Hypothalamus (tissue), 51 donors: ENCODE results near the gene TRIL.

Experiments used
- DNase-seq, 51 donors: peaks; one replicate each; lab custom pipeline; 2025; lab: John Stamatoyannopoulos, UW

The TRIL gene

DNA sequence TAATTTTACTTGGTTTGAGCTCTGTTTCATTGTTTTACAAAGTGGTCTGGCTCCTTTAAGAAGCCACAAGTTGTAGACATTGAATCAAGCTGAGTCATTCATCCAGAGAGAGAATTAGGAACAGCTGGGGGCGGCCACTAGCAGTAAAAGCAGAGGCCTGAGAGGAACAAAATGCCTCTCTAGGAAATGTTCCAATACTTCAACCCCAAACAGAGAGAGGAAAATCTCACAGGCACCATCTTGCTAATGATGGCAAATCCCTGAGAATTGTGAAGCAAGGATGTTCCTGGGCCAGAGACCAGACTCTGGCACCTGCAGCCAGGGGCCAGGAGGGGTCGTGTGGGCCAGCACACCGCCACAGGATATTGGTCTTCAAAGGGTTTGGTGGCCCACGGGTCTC, 26.5 kb upstream of the TRIL start:
- peak in 19 of 51 donors; percentile 4 to 55 (median 28) for DNase-seq

DNA sequence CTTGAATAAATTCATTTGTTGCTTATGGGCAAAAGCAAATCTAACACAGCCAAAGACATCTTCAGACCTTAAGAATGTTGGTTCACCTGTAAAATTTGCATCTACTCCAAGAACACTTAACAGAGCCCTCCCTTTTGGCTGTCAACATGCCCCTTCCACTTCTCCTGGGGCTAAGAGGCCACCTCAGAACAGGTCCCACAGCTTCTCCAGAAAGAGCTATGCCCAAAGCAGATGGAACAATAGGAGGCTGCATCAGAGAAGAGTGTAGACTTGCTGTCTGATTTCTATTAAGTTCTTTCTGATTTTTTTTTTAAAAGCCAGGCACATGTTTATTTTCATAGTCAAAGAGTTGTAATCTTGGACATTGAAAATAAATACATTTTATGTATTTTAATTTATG, 26.1 kb upstream of the TRIL start:
- no peak for DNase-seq

DNA sequence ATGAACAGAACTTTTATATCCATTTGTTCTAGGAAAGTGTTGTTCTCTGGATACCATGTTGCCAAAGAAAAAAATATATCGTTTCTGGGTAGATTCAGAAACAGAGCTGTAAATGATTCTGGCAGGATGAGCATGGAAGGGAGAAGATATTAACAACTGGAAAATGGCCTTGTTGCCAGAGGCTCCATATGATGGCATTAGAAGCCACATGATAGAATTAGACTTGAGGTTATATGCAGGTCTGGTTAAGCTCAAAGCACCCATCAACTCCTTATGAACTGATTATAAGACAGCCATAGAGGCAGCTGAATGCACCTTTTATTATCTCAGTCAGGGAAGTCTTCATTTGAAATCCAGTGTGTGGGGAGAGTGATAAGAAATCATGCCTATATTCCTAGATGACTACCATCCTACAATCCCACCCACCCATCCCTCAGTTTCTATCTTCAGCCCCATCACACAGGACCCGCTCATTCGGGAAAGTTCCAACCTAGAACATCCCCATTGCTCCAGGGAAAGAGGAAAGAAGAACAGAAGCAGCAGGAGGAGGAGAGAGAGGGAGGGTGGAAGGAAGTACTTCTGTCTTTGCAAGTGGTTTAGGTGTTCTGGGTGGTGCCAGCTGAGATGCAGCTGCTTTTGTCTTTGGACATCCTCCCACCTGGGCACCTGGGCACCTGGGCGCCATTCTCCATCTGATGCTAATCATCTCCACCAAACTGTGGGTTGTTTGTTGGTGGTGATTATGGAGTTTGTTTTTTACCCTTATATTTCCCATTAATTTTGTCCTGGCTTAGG, 25.5 kb upstream of the TRIL start:
- DNase-seq = no peak

DNA sequence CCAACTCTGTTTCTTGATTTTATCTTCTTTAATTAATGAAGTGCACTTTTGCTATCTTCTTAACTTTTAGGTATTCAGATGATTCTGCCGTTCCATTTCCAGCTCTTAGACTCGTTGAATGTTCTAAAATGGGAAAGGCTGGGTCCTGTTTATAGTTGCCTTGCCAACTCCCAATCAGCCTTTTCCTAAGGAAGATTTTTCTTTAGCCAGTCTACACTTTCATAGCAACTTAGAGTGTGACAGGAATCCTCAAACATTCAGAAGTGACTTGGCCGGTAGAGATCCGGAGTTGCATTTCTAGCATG, 23.0 kb upstream of the TRIL start:
- DNase-seq = peak in 5 of 51 donors; percentile 4 to 69 (median 35)

DNA sequence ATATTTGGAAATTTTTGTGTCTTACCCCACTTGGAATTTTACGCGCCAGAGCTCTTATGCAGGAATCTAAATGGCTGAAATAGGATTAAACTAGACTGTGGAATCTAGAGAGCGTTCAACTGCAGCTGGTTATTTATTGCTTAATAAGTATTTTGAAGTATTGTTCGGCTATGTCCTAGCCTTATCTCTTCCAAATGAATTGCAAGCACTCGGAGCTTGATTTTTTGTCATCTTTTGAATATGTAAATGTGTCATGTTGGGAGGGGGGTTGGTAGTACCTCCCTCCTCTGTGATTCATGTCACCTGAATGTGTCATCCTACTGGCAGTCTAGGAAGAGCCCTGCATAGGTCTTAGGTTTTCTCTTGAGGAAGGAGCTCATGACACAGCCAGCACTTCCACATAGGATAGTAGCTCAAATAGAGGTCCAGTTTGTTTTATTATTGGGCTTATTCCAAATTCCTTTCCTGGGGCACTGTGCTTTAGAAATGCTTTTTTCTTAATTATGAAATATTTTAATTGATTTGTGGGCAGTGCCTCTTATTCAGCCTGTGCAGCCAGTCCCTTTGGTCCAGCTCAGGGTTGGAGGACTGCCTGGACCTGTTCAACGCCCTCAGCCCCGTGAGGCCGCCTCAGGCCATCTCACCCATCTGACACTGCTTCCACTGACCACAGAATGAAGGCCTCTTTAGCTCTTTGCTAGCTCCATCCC, 22.5 kb upstream of the TRIL start:
- peak in 24 of 51 donors; percentile 4 to 69 (median 30) for DNase-seq

DNA sequence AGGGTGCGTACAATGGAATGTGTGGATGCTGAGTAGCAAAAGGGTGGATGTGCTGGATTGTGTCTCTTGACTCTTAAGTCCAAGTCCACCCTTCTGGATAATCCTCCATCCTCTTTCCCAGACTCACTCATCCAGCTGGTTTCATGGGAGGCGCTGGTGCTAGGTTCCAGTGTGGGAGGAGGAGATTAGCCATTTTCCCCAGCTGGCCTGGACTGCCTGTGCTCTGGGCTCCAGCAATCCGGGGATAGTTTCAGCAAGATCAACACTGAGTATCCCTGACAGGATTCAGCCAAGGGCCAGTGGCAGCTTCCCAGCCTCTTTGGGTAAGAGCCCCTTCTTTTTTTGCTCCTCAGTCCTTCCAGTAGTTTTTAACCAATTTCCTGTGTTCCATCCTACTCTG, 21.6 kb upstream of the TRIL start:
- DNase-seq = no peak

DNA sequence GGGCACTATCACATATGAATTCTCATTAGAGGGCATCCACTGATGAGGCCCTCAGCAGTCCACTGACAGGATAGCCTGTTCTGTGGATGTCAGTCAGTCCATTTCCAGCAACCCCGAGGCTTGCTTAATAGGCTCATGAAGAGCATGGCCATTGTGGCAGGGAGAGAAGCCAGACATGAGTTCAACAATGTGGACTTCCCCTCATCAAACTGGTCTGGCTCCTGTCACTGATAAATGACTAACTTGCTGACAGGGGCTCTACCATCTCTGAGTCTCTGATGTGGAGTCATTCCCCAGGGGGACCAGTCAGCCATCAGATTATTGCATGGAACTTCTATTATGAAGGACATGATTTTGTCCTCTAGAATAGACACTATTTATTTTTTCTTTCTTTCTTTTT, 19.8 kb upstream of the TRIL start:
- DNase-seq = no peak

DNA sequence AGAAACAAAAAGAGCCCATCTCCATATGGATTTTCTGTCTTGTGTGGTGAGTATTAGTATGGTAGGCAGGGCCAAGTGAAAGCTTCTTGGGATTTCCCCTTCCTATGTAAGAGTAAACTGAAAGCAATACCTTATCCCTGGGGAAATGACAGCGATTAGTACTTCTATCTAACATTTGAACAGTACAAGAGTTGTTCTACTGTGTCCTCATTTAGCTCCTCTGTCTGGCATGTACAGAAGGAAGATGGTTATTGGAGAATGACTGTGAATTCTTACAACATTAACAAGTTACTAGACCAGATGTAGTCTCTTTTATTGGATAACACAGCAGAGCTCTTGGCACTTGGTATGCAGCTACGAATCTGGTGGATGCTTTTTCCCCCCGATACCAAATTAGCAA, 17.9 kb upstream of the TRIL start:
- DNase-seq = no peak

DNA sequence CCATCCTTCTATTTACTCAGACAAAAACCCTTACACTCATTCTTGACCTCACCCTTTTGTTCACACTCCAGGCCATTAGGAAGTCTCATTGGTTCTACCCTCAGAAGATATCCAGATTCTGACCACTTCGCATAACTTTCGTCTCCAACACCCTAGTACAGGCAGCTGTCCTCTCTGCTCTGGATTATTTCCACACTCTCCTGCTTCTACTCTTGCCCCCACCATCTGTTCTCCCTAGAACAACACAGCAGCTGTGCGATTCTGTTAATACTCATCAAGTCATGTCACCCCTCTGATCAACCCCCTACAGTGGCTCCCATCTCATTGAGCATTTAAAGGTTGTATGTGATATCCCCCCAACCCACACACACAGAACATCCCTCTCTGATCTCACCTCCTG, 15.5 kb upstream of the TRIL start:
- DNase-seq = no peak

DNA sequence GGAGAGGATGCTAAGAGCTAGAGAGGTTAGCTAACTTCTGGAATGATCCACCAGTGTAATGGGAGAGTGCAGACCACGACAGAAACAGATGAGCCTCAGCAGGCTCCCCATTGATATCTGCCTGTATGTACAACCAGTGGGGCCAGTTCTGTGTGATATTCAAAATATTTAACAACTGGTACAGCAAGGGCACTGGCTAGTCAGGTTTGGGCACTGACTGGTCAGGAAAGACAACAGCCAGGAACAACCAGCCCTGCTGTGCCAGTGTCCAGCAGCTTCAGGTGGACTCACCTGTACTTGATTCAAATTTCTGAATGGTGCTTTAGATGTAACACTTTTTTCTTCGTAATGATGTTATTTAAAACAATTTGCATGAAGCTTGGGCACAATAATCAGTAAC, 5.9 kb upstream of the TRIL start:
- DNase-seq = no peak

DNA sequence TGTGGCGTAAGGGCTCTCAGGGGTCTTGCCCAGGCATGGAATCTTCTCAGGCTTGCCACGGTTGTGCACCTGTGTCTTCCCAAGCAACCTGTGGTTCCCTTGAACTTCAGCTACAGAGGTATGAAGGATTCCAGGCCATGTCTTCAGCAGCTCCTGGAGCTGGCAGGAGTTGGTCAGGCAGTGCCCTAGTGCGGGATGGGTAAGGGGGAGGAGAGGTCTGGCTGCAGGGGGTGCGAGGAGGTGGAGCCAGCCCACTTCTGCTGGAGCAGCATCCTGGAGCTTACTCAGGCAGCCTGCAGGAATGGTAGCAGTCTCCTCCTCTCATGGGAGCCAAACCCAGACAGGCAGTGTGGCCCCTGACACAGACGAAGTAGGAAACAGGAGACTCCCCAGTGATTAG, 3.8 kb upstream of the TRIL start:
- peak in 3 of 51 donors; percentile 8 to 32 (median 12) for DNase-seq

DNA sequence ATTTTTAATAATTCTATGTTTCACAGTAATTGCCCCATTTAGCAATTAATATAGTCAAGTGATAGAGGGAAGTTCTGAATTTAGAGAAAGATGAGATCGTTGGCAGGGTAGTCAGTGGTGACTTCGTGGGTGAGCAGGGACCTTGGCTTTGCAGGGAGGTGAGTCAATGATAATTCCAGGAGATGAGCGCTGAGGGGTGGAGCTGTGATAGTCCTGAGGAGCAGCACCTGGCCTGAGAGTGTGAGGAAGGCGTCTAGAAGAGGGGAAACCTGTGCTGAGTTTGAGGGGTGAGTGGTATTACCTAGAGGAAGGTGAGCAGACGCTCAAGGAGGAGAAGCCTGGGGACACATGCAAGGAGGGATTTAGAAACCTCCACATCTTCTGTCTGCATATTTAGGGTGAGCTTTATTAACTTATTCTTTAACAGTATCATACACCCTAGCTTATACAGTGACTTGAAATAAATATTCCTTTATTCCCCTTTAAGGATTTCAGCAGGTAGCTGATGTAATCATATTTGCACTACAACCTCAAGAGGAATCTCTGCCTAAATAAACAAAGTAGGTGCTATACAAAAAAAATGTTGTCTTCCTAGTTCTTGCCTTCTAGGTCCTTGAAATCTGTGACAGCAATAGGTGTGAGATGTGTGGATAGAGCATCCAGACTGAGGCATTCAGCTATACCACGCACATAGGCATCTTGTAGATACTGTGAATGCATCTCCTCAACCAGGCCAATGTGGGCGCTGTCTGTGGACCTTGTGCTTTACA, 2.1 kb upstream of the TRIL start:
- DNase-seq = no peak

DNA sequence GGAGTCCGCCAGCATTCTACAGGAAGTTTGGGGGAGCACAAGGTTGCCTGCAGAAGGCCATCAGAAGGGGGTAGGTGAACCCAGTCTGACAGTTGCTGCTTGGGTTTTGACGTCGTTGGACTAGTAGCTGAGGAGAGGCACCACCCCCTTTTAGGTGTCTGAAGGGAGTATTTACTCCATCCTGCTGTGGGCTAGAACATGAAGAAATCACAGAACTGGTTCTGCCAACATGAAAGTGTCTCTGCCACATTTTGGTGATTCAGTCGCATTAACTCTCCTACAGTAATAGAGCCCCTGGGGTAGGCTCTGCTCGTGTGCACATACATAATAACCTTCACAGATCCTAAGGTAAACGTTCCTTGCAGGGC, 834 bp upstream of the TRIL start:
- DNase-seq = no peak

DNA sequence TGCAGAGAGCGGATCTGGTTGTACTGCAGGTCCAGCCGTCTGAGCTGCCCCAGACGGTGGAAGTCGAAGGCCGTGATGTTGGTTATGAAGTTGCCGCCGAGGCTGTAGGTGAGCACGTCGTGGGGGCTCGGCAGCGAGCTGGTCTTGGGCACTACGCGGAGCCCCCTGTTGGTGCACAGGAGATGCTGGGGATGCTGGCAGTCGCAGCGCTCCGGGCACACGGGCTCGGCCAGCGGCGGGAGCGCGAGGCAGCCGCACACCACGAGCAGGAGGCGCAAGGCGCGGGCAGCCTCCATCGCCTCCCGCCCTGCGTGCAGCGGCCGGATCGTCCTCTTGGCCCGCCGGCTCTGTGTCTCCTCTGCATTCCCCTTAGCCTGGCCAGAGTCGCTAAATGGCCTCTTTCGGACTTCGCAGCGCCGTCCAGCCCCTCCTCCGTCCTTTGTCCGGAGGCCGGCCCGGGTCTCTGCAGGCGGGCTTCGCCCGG, 337 bp downstream of the TRIL start:
- peak in 6 of 51 donors; percentile 34 to 71 (median 47) for DNase-seq

DNA sequence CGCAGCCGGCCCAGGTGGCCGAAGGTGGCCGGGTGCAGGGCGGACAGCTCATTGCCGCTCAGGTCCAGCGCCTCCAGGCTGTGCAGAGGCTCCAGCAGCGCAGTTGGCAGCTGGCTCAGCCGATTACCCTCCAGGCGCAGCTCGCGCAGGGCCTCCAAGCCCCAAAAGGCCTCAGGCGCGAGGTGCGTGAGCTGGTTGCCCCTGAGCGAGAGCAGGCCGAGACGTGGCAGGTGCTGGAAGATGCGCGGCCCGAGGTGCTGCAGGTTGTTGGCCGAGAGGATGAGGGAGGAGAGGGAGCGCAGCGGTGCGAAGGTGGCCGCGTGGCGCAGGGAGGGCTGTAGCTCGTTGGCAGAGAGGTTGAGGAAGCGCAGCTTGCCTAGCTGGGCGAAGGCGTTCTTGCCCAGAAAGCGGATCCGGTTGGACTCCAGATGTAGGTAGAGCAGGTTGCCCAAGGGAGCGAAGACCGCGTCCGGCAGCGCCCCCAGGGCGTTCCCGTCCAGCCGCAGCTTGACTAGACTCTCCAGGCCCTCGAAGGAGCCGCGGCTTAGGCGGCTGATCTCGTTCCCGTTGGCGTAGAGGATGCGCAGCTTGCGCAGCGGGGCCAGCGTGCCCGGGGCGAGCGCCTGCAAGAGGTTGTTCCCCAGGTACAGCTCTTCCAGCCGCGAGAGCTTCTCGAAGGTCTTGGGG, 923 bp downstream of the TRIL start:
- peak in 14 of 51 donors; percentile 11 to 66 (median 40) for DNase-seq

DNA sequence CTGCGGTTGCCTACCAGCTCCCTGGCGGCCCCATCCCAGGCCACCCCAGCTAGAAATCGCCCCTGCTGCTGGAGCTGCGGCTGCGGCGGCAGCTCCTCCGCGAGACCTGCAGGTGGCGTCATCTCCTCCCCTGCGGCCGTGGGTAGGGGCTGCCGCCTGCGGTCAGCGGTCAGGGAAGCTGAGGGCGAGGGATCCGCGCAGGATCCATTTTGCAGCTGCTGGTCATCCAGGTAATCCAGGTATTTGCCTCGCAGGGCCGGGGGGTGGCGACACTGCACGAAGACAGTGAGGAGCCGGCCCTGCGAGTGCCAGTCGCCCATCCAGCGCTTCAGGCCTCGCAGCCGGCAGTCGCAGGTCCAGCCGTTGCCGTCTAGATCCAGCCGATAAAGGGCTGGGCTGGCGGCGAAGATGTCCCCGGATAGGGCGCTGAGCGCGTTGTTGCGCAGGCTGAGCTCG, 1.5 kb downstream of the TRIL start:
- peak in 33 of 51 donors; percentile 19 to 74 (median 44) for DNase-seq

DNA sequence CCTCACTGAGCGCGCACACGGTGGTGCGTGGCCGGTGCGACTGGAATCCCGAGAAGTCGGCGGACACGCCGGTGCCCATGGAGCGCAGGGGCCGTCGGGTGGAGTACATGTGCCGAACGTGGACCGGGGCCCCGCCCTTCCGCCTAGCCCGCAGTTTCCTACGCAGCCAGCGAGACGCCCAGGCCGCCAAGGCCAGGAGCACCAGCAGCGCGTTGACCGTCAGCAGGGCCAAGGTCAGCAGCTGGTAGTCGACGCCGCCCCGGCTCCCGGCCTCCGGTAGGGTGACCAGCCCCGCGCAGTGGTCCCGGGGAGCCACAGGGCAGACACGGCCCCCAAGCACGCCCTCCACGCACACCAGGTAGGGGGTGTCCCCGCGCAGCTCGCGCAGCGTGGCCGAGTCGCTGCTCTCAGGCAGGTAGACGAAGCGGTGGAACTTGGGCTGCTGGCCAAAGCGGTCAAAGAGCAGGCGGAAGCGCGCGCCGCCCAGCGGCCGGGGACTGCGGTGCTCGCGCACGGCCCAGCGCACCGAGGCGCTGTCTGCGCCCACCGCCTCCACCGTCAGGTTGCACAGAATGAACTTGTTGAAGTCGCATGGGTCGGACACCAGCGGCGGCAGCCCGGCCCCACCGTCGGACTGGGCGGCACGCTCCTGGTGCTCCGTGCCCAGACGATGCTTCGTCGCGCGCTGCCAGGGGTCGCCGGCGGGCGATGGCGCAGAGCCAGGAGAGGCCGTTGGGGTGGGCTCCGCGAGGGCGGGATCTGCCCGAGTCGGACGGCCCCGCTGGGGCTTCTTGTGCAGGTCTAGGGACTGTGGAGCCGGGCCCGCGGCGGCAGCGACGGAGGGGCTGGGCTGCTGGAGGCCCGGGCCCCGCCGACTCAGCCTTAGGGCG, 2.2 kb downstream of the TRIL start:
- DNase-seq = peak in 37 of 51 donors; percentile 13 to 75 (median 51)

DNA sequence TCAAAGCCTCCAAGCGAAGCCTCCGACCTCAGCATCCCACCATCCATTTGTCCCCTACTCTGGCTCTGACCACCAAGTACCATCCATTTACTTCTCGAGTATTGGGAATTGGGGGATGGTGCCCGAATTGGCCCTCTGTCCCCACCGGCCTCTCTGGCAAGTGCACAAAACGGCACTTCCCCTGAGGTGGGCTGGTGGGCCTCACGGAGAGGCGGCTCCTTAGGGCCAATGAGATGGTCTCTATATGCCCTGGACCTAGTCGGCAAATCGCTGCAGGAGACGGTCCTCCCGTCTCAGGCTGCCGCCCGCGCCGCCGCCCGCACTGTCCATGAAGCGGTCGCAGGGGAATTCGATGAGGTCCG, 2.8 kb downstream of the TRIL start:
- DNase-seq = peak in 2 of 51 donors; percentile 15 to 24

DNA sequence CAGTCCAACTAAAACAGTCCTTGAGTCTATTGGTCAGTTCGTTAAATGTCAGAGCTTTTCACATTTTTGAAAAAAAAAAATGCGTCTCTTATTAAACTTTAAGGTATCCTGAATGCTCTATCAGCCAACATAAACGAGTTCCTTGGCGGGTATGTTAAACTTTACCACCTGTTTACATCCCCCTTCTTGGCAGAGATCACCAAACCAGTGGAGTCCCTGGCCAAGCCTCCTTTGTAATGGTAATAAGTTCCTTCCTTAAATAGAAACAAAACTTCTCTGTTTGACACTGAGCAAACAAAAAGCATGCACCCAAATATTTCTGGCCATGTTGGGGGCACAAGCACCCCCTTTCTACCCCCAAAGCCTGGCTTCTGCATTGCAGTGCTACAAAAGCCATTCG, 3.2 kb downstream of the TRIL start:
- DNase-seq = peak in 2 of 51 donors; percentile 14 to 37

DNA sequence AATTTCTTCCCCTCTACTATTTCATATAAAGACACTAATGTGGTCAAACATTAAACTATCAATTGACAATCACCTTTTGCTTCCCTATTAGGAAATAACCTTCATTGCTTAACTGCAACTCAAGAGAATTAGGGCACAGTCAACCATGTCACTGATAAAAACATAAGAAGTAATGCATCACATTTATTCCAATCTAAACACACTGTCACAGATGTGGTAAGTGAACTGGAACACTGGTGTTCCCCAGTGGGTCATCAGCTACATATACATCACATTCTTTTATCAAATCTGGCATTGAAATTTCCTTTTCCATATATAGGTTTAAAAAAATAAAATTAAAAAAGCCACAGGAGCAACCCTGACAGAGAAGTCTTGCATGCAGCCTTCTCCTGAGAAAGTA, 3.7 kb downstream of the TRIL start:
- no peak for DNase-seq
